A549 (cell line): ENCODE results near the gene GTF2H1.

ENCODE experiments used
- E2F6 ChIP-seq: IDR thresholded peaks from 2 replicates; pipeline ENCODE4 v1.6.1; 2012; ENCODE audit warnings: low read depth, borderline replicate concordance
- HDAC2 ChIP-seq: fragments of 200-600 bp; sonication (generic); IDR thresholded peaks from 2 replicates; pipeline ENCODE4 v1.6.1; 2016
- KDM5A ChIP-seq: fragments of 200-600 bp; sonication (generic); IDR thresholded peaks from 2 replicates; pipeline ENCODE4 v1.6.1; 2016; ENCODE audit warnings: antibody characterized with exemption, mild to moderate bottlenecking
- PHF8 ChIP-seq: fragments of 200-600 bp; sonication (generic); IDR thresholded peaks from 2 replicates; pipeline ENCODE4 v1.6.1; 2016; ENCODE audit warnings: low read depth, mild to moderate bottlenecking, antibody characterized with exemption, moderate library complexity, borderline replicate concordance
- POLR2A ChIP-seq: IDR thresholded peaks from 2 replicates; pipeline ENCODE4 v1.6.1; 2012; ENCODE audit warnings: mild to moderate bottlenecking, low read length
- REST ChIP-seq: fragments of 200-600 bp; sonication (generic); IDR thresholded peaks from 2 replicates; pipeline ENCODE4 v1.6.1; 2016; ENCODE audit warnings: antibody characterized with exemption, mild to moderate bottlenecking, moderate library complexity
- RFX5 ChIP-seq: fragments of 450-650 bp; IDR thresholded peaks from 2 replicates; pipeline ENCODE4 v1.7.1; 2014; ENCODE audit warnings: antibody characterized with exemption, mild to moderate bottlenecking, moderate library complexity
- RNF2 ChIP-seq: fragments of 200-600 bp; sonication (generic); IDR thresholded peaks from 2 replicates; pipeline ENCODE4 v1.6.1; 2016; ENCODE audit warnings: low read depth, mild to moderate bottlenecking, antibody characterized with exemption, moderate library complexity, borderline replicate concordance
- TF ChIP-seq, protein P1 (sequence below): fragments of >200 bp; sonication (Bioruptor Twin); formaldehyde crosslinking; IDR thresholded peaks from 3 replicates; pipeline ENCODE4 v1.5.1; 2016

DNA sequence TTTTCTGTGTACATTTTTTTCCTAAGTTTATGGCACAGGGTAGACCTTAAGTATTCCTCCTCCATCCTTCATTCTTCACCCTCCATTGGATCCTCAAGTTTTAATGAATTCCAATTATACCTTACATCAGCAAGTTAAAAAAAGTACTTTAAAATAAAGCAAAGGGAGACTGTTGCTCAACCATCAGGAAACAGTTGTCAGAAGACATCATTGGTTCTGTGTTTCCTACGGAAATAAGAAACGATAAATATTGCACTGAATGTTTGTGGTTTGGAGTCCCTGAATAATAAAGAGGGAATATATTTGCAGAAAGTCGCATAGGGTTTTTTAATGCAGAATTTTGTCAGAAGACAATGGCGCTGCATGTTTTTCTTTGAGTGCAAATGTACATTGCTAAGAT is 43.9 kb downstream of the GTF2H1 start:
- TF ChIP-seq E2F6 (no peak), RFX5 (no peak), PHF8 (no peak), RNF2 (no peak), POLR2A (no peak), KDM5A (no peak), HDAC2 (no peak), REST (no peak)
- TF ChIP-seq, protein P1, sequence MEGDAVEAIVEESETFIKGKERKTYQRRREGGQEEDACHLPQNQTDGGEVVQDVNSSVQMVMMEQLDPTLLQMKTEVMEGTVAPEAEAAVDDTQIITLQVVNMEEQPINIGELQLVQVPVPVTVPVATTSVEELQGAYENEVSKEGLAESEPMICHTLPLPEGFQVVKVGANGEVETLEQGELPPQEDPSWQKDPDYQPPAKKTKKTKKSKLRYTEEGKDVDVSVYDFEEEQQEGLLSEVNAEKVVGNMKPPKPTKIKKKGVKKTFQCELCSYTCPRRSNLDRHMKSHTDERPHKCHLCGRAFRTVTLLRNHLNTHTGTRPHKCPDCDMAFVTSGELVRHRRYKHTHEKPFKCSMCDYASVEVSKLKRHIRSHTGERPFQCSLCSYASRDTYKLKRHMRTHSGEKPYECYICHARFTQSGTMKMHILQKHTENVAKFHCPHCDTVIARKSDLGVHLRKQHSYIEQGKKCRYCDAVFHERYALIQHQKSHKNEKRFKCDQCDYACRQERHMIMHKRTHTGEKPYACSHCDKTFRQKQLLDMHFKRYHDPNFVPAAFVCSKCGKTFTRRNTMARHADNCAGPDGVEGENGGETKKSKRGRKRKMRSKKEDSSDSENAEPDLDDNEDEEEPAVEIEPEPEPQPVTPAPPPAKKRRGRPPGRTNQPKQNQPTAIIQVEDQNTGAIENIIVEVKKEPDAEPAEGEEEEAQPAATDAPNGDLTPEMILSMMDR: no peak
